ENCODE results near the gene SLC7A11.

The SLC7A11 gene

DNA sequence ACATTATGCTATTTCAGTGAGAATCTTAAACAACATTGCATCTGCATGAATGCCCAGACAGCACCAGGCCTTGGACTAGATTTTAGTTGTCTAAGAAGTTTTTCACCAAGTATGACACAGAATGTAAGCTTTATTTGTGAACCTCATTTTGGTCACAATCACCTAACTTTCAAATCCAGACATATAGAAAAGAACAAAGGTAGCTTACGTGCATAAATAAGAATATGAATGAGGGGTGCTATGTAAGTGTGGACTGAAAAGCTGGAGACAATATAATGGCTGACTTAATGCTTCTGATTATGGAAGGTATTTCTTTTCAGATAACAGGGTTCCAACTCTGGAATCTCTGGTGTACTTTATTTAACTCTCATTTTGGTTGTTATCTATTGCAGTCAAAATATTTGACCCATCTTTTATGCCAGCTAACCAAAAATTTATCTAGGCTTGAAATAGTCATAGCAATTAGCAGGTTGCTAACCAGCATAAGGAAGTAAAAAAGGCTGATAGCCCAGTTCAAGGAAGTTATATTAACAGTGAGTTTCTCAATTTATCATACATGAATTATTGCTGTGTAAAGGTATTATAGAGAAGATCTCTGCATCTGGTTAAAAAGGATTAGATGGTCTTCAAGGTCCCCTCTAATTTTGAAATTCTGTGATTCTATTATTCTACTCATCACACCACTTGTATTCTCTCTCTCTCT lies 36.5 kb downstream of the SLC7A11 start:
- no peaks in the 10 kb centered on the region for H3K9me3 ChIP-seq (replicated peaks; ENCODE audit: low read length)
- H3K4me3 ChIP-seq (ENCODE audit: low read length) = no peak overlapping the region
- no peaks in the 10 kb centered on the region for H3K27me3 ChIP-seq (ENCODE audit: control insufficient read depth, insufficient read depth, low read length)
- H3K36me3 ChIP-seq (ENCODE audit: insufficient read depth, low read length) = no peaks in the 10 kb centered on the region
- H3K4me2 ChIP-seq (ENCODE audit: low read length) = no peak overlapping the region
- no peaks in the 10 kb centered on the region for H3K4me1 ChIP-seq (ENCODE audit: control insufficient read depth, insufficient read depth, low read length)
- H3K9ac ChIP-seq (ENCODE audit: low read depth, low read length) = no peak overlapping the region

DNA sequence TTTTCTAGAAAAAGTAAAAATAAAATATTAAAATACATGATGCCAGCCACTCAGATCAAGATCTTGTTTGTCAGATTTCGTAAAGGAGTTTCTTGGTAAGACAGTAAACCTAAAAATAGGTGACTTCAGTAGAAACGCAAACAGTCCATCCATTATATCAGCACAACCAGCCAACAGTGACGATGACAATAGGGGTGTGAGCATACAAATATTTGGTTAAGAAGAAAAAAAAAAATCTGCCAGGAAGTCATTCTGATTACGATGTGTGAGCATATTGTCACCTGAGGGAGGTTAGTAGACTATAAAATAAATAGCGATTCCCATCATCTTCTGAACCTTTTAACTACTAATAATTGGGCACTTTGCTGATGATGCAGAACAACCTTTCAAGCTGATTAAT lies 37.6 kb downstream of the SLC7A11 start:
- Histone ChIP-seq H3K4me3 (ENCODE audit: low read length) (no peak overlapping the region), H3K4me1 (ENCODE audit: control insufficient read depth, insufficient read depth, low read length) (peaks cover 4% of the 10 kb centered on the region), H3K9me3 (replicated peaks; ENCODE audit: low read length) (no peaks in the 10 kb centered on the region), H3K4me2 (ENCODE audit: low read length) (no peak overlapping the region), H3K36me3 (ENCODE audit: insufficient read depth, low read length) (no peaks in the 10 kb centered on the region), H3K27me3 (ENCODE audit: control insufficient read depth, insufficient read depth, low read length) (no peaks in the 10 kb centered on the region), H3K9ac (ENCODE audit: low read depth, low read length) (no peak overlapping the region)

DNA sequence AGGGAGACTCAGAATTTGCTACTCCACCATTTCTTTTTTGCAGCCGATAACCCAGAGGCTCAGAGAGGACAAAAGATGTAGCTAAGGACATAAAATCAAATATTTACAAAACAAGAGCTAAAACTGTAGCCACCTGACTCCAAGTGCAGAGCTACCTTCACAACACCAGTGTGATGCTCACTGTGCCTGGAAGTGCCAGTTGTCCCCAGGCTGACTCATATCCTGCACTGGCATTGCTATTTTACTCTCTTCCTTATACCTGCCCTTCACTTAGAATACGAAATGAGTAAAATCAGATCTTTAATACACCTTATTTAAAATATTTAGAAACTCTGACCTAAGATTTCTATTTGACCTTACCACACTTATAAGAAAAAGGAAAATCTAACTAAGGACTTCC lies 39.5 kb downstream of the SLC7A11 start:
- H3K4me2 ChIP-seq (ENCODE audit: low read length) = no peak overlapping the region
- no peak overlapping the region for H3K4me3 ChIP-seq (ENCODE audit: low read length)
- H3K9ac ChIP-seq (ENCODE audit: low read depth, low read length) = no peak overlapping the region
- H3K27me3 ChIP-seq (ENCODE audit: control insufficient read depth, insufficient read depth, low read length) = no peaks in the 10 kb centered on the region
- no peaks in the 10 kb centered on the region for H3K9me3 ChIP-seq (replicated peaks; ENCODE audit: low read length)
- H3K36me3 ChIP-seq (ENCODE audit: insufficient read depth, low read length) = no peaks in the 10 kb centered on the region
- H3K4me1 ChIP-seq (ENCODE audit: control insufficient read depth, insufficient read depth, low read length) = peaks cover 6% of the 10 kb centered on the region

DNA sequence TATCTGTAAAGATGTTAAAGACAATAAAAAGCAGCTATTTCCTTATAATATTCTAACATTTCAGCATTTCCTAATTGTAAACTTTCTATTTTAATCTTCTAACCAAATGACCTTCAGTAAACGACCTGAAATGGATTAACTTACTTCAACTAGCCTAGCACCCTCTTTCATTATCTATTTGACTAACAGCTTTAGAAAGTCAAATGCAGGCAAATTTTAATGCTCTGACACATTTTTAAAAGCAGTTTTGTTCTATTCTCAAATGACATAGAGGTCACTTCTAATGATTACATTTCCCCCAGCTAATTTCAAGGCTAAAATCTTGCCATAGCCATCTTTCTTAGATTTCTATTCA lies 41.9 kb downstream of the SLC7A11 start:
- Histone ChIP-seq H3K4me2 (ENCODE audit: low read length) (no peak overlapping the region), H3K9me3 (replicated peaks; ENCODE audit: low read length) (no peaks in the 10 kb centered on the region), H3K9ac (ENCODE audit: low read depth, low read length) (no peak overlapping the region), H3K4me3 (ENCODE audit: low read length) (no peak overlapping the region), H3K4me1 (ENCODE audit: control insufficient read depth, insufficient read depth, low read length) (peaks cover 6% of the 10 kb centered on the region), H3K36me3 (ENCODE audit: insufficient read depth, low read length) (no peaks in the 10 kb centered on the region), H3K27me3 (ENCODE audit: control insufficient read depth, insufficient read depth, low read length) (no peaks in the 10 kb centered on the region)

DNA sequence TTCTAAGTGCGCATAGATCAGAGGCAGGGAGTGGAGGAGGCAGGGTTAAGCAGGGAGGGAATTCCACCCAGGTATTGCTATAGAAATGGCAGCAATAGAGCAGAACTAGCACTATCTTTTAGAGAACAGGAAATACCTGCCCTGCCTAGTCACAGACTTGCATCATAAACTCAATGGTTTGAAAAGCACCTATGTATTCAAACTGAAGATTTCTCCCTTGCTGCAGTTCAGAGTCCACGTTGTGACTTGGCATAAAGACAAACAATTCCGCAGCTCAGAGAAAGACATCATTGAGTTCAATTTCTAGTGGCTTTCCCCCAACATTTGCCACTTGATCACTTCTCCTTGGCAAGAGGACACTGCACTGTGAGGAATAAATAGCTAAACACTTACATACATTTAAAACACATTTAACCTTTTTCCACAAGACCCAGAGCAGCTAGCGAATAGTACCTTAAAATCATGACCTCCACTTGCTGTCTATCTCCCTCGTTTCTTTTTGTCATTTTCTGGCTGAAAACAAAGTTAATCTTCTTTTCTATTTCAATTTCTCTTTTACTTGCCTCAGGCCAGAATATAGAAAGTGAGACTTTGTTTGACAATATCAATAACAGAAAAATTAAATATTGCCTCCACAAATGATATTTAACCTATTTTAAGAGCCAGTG lies 42.4 kb downstream of the SLC7A11 start:
- H3K4me3 ChIP-seq (ENCODE audit: low read length) = no peak overlapping the region
- no peaks in the 10 kb centered on the region for H3K27me3 ChIP-seq (ENCODE audit: control insufficient read depth, insufficient read depth, low read length)
- H3K4me1 ChIP-seq (ENCODE audit: control insufficient read depth, insufficient read depth, low read length) = peaks cover 6% of the 10 kb centered on the region
- H3K9me3 ChIP-seq (replicated peaks; ENCODE audit: low read length) = no peaks in the 10 kb centered on the region
- no peak overlapping the region for H3K4me2 ChIP-seq (ENCODE audit: low read length)
- H3K9ac ChIP-seq (ENCODE audit: low read depth, low read length) = no peak overlapping the region
- H3K36me3 ChIP-seq (ENCODE audit: insufficient read depth, low read length) = no peaks in the 10 kb centered on the region

DNA sequence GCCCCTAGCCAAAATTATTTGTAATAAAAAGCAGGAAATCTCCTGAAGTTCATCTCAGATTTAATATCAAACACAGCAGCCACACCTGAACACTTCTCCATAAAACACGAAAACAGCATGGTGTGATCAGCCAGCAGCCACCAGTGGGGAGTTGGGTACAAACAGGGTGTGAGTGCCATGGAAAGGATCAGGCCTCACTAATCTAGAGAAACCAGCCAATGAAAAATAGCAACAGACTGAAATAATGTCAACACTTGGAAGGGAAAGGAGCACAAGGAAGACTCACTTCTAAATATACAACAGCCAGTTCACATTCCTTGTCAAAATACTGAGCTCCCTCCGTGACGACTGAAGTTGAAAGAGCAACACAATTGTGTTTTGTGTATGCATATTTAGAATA lies 46.0 kb downstream of the SLC7A11 start:
- H3K9me3 ChIP-seq (replicated peaks; ENCODE audit: low read length) = no peaks in the 10 kb centered on the region
- H3K4me3 ChIP-seq (ENCODE audit: low read length) = no peak overlapping the region
- no peaks in the 10 kb centered on the region for H3K36me3 ChIP-seq (ENCODE audit: insufficient read depth, low read length)
- H3K4me2 ChIP-seq (ENCODE audit: low read length) = no peak overlapping the region
- H3K9ac ChIP-seq (ENCODE audit: low read depth, low read length) = no peak overlapping the region
- H3K27me3 ChIP-seq (ENCODE audit: control insufficient read depth, insufficient read depth, low read length) = no peaks in the 10 kb centered on the region
- peaks cover 10% of the 10 kb centered on the region for H3K4me1 ChIP-seq (ENCODE audit: control insufficient read depth, insufficient read depth, low read length)

DNA sequence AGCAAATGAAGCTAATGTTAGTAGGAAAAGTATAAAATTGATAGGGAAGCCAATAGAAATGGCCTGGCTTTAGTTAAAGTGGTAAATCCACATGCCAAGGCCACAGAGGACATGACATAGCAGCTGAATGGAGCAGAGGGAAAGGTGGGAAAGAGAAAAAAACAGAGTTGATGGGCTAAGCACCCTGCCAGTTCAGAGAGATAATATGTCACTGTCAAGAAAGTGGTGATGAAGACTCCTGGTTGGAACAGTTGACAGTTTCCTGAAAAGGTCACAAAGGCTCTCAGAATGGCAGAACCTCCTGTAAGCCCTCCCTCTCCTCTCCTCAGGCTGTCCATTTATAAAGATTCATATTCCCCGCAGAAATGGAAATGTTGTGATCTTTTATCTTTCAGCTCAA lies 48.2 kb downstream of the SLC7A11 start:
- H3K4me1 ChIP-seq (ENCODE audit: control insufficient read depth, insufficient read depth, low read length) = peaks cover 4% of the 10 kb centered on the region
- no peaks in the 10 kb centered on the region for H3K36me3 ChIP-seq (ENCODE audit: insufficient read depth, low read length)
- H3K27me3 ChIP-seq (ENCODE audit: control insufficient read depth, insufficient read depth, low read length) = no peaks in the 10 kb centered on the region
- H3K9ac ChIP-seq (ENCODE audit: low read depth, low read length) = no peak overlapping the region
- H3K4me3 ChIP-seq (ENCODE audit: low read length) = no peak overlapping the region
- H3K4me2 ChIP-seq (ENCODE audit: low read length) = no peak overlapping the region
- no peaks in the 10 kb centered on the region for H3K9me3 ChIP-seq (replicated peaks; ENCODE audit: low read length)

DNA sequence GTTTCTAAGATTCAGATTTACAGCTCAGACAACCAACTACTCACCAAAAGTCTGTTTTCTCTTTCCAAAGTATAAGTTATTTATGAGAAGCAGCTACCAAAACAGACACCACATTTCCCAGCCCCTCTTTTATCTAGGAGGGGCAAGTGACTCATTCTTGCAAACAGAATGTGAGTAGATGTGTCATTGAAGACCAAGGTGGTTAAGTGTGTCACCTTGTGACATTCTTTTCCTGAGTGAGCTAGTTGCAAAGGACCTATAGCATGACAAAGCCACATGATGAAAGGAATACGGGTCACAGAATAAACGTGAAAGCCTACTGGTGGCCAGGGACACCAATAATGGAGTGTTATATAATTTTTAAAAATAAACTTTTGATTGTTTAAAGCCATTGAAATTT lies 50.0 kb downstream of the SLC7A11 start:
- Histone ChIP-seq H3K36me3 (ENCODE audit: insufficient read depth, low read length) (no peaks in the 10 kb centered on the region), H3K9me3 (replicated peaks; ENCODE audit: low read length) (no peaks in the 10 kb centered on the region), H3K4me3 (ENCODE audit: low read length) (no peak overlapping the region), H3K27me3 (ENCODE audit: control insufficient read depth, insufficient read depth, low read length) (no peaks in the 10 kb centered on the region), H3K9ac (ENCODE audit: low read depth, low read length) (no peak overlapping the region), H3K4me2 (ENCODE audit: low read length) (no peak overlapping the region), H3K4me1 (ENCODE audit: control insufficient read depth, insufficient read depth, low read length) (peaks cover 4% of the 10 kb centered on the region)

DNA sequence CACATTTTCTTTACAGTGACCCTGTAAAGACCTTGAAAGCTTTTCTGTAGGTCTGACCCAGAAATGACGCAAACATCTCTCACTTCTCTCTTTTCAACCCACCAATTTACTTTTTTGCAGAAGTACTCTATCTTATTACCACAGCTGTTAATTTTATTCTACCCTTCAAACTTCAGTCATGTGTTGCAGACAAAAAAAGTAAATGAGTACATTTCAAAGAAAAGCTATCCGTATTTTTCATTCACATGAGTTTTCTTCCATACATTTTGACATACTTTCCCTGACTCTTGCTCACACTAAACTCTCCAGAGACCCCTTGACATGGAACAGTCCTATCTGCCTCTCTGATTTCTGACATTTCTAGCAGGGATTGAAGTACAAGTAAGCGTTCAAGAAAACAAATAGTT lies 51.7 kb downstream of the SLC7A11 start:
- Histone ChIP-seq H3K9ac (ENCODE audit: low read depth, low read length) (no peak overlapping the region), H3K9me3 (replicated peaks; ENCODE audit: low read length) (no peaks in the 10 kb centered on the region), H3K4me1 (ENCODE audit: control insufficient read depth, insufficient read depth, low read length) (peaks cover 4% of the 10 kb centered on the region), H3K4me2 (ENCODE audit: low read length) (no peak overlapping the region), H3K4me3 (ENCODE audit: low read length) (no peak overlapping the region), H3K36me3 (ENCODE audit: insufficient read depth, low read length) (no peaks in the 10 kb centered on the region), H3K27me3 (ENCODE audit: control insufficient read depth, insufficient read depth, low read length) (no peaks in the 10 kb centered on the region)

DNA sequence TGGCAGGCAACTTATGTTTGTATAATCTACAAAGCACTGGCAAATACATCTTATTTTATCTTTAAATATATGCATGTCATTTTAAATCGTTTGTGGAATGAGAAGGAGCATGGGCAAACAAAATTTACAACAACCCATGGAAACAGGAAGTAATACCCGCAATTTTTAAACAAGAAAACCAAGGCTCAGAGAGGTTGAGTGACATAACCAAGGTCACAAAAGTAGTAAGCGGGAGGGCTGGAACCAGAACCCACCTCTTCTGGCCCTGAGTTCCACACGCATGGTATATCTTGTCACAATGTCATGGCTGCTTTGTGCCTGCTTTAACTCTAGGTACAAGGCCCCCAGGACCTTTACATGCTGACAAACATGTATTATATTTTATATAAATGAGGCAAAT lies 52.9 kb downstream of the SLC7A11 start:
- Histone ChIP-seq H3K4me2 (ENCODE audit: low read length) (no peak overlapping the region), H3K4me3 (ENCODE audit: low read length) (no peak overlapping the region), H3K9ac (ENCODE audit: low read depth, low read length) (no peak overlapping the region), H3K36me3 (ENCODE audit: insufficient read depth, low read length) (no peaks in the 10 kb centered on the region), H3K9me3 (replicated peaks; ENCODE audit: low read length) (no peaks in the 10 kb centered on the region), H3K27me3 (ENCODE audit: control insufficient read depth, insufficient read depth, low read length) (no peaks in the 10 kb centered on the region), H3K4me1 (ENCODE audit: control insufficient read depth, insufficient read depth, low read length) (peaks cover 4% of the 10 kb centered on the region)

DNA sequence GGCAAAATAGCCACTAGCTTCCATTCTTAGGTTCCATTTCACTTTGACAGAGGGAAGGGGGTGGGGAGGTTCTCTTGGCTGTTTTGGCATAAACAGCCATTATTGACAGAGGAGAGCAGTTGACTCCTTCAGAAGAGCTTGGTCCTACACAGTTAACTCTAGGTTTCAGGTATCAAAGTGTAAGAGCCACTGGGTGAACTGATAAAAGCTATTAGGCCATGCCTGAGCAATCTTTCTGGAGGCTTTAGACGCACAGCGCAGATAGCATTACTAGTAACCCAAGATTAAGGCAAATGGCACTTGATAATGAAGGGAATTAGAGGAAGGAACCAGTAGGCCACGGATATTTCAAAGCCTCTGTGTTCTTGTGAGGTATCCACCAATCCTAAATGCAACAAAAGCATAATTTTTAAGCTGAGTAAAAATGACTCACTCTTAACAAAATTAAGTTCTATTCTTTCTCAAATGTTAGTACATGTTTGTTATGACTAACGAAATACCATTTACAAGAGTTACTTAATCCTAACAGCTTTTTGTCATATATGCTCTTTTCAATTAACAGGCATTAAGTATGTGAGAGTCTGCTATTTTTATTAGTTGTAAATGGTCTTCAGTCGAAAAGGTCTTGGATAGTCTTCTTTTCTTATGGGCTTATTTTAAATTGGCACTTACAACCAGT lies 53.6 kb downstream of the SLC7A11 start:
- no peaks in the 10 kb centered on the region for H3K36me3 ChIP-seq (ENCODE audit: insufficient read depth, low read length)
- H3K9ac ChIP-seq (ENCODE audit: low read depth, low read length) = no peak overlapping the region
- H3K4me2 ChIP-seq (ENCODE audit: low read length) = no peak overlapping the region
- no peaks in the 10 kb centered on the region for H3K27me3 ChIP-seq (ENCODE audit: control insufficient read depth, insufficient read depth, low read length)
- H3K4me3 ChIP-seq (ENCODE audit: low read length) = no peak overlapping the region
- H3K9me3 ChIP-seq (replicated peaks; ENCODE audit: low read length) = no peaks in the 10 kb centered on the region
- H3K4me1 ChIP-seq (ENCODE audit: control insufficient read depth, insufficient read depth, low read length) = peaks cover 4% of the 10 kb centered on the region

Measured in skeletal muscle satellite cell (primary cell).